HG02678 (cell line): ENCODE data around the gene GPR26.

Experiments used
- ATAC-seq: cut with Tn5 transposase; IDR thresholded peaks from one replicate; pipeline ENCODE4 v1.9.1; 2021; ENCODE audit warnings: mild to moderate bottlenecking, moderate library complexity; ENCODE audit not compliant: unreplicated experiment

GPR26 gene

GRCh38 chr10:123645016-123645415 lies 21.1 kb upstream of the GPR26 start:
- ATAC-seq = no peak

DNA sequence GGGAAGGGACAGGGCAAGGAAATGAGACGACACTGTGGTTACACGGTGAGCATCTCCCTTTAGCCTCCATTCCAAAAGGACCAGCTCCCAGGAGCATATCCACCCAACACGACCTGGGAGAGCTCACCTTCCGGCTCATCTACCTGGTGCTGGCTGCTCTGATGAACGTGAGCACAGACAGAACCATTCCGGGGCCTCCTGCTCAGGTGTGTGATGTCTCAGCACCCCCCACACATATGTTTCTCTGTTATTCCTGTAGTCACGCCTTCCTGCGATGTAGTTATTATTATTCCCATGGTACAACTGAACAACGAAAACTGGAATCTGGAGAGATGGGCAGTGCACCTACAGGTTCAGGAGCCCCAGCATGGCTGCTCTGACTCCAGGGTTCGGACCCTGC lies 20.5 kb upstream of the GPR26 start:
- ATAC-seq = no peak

DNA sequence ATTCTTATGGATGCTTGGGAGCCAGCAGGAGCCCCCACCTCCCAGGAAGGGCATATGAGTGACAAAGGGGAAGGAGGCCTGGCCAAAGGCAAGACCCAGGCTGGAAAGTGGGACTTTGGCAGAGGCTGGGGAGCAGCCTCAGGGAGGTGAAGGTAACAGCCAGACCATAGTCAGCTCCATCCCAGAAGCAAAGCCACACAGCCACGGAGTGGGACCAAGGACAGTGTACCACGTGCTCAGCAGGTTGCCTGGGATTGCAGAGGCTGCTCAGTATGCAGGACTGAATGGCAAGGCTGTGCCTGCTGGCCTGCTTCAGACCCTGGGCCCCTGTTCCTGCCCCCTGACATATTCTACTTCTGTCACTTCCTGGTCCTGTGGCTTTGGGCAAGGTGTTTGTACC lies 17.6 kb upstream of the GPR26 start:
- ATAC-seq = no peak

DNA sequence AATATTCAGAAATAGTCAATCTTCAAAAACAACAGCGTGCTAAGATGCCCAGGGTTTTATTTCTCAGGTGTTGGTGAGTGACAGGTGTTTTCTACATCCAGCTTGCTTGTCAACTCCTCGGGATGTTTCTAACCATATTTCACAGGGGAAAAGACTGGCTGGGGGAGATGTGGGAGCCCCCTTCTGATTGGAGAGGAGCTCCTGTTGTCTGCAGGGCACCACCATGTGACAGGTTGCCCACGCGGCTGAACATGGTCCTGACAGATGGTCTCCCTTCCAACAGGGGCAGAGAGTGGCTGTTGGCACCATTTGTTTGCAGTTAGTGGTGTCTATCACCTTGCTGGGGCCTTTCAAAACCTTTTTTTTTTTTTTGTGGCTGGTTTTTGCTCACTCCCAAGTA lies 16.5 kb upstream of the GPR26 start:
- no peak for ATAC-seq

DNA sequence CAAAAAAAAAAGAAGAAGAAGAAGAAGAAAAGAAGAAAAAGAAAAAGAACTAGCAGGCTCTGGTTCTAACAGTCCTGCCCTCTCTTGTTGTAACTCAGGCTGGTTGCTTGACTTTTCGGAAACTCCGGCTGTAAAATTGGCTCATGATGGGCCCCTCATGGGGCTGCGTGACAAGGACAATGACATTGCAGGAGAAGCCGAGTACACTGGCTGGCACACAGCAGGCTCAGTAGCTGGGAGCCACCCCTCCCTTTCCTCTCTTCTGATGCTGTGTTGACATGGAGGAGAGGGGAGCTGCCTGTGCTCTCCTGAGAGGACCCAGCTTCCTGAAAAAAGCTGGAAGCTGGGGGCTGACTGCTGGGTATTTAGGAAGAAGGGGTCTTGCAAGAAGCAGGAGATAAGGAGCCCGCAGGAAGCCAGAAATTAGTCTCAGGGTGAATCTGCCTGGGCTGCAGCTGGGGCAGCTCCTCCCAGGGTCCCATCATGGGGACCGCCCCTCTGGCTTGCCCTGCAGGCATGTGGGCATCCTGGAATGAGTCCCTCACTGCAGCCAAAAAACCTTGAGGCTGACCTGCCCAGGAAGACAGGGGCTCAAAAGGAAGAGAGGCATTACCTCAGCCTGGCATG lies 14.6 kb upstream of the GPR26 start:
- no peak for ATAC-seq

- ATAC-seq = no peak
These were observed 10.4 kb upstream of the GPR26 start for GRCh38 chr10:123655751-123656150.

- no peak for ATAC-seq
These were observed 2.6 kb upstream of the GPR26 start for GRCh38 chr10:123663522-123663921.

GRCh38 chr10:123665491-123666286 lies 466 bp upstream of the GPR26 start:
- no peak for ATAC-seq

DNA sequence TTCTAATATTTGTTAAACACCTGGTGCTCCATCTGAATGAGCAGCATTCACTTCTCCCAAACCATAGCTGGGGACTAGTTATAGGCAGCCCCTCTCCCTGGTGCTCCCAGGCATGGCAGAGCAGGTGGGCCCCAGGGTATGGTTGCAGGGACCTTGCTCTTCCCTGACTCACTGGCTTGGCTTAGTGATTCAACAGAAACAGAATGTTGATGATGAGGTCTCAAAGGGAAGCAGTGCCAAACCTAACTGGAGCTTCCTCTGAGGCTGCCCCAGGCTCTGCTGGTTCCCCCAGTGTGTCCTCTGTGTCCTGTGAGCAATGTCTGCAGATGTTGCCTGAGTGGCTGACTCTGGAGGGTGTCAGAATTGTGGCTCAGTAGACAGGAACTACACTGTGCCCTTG lies 3.7 kb downstream of the GPR26 start:
- ATAC-seq = no peak

DNA sequence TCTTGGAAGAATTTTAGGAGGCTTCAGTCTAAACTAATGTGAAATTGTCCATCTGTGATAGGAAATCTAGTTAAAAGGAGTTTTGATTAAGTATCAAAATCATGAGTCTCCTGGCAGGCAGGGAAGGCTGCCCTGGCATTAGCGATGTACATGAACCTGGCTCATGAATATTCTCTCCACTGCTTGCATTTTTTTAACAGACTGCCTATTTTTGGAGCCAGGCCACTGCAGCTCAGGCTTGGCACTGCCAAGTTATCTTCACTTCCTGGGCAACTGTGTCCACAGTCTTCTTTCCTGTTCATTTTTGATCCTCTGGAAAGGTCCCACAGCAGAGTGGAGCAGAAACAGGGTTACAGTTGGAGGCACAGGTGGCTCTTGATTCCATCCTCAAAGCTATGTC lies 7.0 kb downstream of the GPR26 start:
- no peak for ATAC-seq

DNA sequence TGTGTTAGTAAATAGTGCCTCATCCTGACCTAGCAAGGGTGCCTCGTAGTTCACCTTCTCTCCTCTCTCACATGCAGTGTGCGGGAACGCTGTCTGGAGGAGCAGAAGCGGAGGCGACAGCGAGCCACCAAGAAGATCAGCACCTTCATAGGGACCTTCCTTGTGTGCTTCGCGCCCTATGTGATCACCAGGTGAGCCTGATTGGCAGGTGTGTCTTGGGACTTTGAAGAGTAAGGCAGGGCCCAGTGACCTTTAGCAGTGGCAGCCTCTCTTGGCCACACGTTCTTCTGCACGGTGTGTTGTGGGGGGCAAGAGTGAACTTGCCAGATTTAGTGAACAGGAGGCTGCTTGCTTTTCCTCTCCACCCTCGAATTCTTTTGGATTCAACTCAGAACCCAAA lies 8.6 kb downstream of the GPR26 start:
- no peak for ATAC-seq

DNA sequence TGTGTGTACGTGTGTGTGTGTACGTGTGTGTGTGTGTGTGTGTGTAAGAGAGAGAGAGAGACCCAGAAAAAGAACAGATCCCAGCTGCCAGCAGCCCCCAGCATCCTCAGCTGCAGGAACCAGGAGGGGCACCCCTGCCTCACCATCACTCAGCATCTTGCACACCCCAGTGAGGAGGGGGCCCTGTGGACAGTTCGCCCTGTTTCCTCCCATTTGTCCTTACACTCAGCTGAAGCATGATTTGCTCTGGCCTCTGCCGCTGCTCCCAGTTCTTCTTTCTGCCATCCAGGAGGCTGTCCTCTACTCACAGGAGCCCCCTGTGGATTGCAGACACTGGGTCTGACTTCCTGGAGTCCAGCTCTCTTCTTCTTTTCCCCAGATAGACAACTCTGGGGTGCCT lies 9.7 kb downstream of the GPR26 start:
- ATAC-seq = no peak

DNA sequence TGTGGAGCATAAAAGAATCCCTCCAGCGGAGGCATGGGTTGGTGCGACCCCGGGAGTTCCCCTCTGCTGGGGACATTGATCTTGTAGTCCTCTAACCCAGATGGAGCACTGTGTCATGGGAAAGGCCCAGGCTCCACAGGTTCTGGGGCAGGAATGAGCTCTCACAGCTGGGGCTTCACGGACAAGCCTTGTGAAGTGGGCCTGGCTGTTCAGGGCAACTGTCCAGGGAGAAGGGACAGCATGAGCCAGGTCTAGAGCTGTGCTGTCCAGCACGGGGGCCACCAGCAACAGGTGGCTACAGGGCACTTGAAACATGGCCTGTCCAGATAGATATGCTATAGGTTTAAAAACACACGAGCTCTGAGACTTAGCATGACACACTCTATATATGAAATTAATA lies 11.4 kb downstream of the GPR26 start:
- ATAC-seq = no peak

DNA sequence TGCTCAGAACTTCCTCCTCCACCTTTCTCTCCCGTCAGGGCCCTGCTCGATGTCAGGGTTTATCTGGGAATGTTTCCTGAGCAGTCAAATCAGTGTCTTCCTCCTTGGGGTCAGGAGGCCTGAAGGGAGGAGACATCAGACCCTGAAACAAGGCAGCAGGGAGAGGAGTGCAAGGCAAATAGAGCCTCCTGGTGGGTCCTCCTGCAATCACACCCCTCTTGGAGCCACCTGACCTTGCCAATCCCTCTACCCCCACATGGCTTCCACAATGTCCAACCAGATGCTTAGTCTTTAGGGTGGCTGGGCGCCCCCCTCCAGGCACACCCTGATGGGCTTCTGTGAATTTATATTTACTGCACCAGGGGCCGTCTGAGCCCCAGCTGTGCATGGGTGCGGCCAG lies 12.2 kb downstream of the GPR26 start:
- ATAC-seq = no peak

DNA sequence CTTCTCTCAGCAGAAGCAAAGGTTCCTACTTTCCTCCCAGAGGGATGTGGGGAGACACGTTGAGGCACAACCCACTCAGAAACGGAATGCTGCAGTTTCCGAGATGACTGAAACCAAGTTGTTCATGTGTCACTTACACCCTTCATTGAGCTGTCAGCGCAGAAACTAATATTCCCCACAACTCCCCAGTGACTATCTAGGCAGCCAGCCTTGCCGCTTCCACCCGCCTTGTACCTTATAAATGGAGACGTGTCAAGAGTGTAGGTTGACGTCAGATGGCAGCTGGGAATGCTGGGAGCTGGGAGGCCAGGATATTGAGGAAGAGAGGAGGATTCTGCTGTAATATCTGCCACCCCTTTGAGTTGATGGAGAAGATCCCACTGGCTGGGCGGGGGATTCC lies 15.1 kb downstream of the GPR26 start:
- no peak for ATAC-seq

GRCh38 chr10:123682477-123682876 lies 16.3 kb downstream of the GPR26 start:
- ATAC-seq = no peak

- no peak for ATAC-seq
These were observed 17.3 kb downstream of the GPR26 start for GRCh38 chr10:123683459-123683858.

DNA sequence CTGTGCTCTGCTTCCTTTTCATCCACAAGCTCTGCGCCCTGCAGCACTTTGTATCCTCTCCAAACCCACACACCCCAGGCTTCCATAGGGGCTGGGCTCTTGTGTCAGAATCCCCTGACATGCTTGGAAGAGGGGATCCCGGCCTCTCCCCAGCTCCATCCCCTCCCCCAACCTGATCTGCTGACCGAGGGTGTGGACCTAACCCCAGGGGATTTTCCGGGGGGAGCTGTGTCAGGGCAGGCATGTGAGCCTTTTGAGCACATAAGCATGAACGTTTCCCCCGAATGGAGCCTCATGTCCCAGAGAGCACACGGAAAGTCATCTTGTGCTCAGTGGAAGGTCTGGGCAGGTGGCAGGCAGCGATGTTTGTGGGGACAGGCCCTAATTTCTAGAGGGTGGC lies 17.7 kb downstream of the GPR26 start:
- ATAC-seq = no peak

DNA sequence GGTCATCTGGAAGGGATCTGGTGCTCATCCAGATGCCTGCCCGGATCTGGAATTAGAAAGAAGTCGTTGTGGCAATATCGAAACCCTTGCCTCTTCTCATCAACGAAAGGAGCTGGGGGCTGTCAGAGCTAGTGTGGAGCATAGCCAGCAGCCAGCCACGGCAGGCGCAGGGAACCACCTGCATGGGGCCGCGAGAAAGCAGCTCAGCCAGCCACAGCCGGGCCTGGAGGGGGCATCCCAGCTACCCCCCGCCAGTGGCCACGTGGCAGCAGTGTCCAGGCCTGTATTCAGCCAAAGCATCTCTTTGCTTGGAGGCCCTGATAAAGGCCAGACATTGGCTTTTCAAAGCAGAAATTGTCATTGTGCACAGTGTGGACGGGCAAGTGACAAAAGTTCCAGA lies 19.1 kb downstream of the GPR26 start:
- no peak for ATAC-seq

DNA sequence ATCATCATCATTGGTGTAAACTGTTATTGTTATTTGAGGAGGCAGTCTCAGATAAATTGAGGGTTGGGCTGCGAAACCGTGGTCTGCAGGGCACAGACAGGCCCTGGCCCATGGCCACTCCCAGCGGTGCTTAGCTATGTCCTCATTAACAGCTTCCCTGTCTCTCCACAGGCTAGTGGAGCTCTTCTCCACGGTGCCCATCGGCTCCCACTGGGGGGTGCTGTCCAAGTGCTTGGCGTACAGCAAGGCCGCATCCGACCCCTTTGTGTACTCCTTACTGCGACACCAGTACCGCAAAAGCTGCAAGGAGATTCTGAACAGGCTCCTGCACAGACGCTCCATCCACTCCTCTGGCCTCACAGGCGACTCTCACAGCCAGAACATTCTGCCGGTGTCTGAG lies 21.6 kb downstream of the GPR26 start:
- no peak for ATAC-seq

- ATAC-seq = no peak
These were observed 23.7 kb downstream of the GPR26 start for GRCh38 chr10:123689880-123690279.

- ATAC-seq = no peak
These were observed 37.1 kb downstream of the GPR26 start for GRCh38 chr10:123703195-123703790.
